Suprapubic skin (tissue), 3 donors: ENCODE measurements around the gene DBR1.

Experiments used
- EP300 ChIP-seq: sonication (generic); formaldehyde crosslinking; IDR thresholded peaks from one replicate; pipeline ENCODE4 v1.6.1; 2017; ENCODE audit warnings: antibody characterized with exemption
- POLR2A ChIP-seq, 2 donors: fragments of 450-650 bp; IDR thresholded peaks; one replicate each; pipeline ENCODE4 v1.6.1; 2017; ENCODE audit warnings: antibody characterized with exemption in 2 of 2, mild to moderate bottlenecking in 2 of 2, moderate library complexity in 2 of 2
- TF ChIP-seq, protein P1 (sequence below), 2 donors: fragments of 200-600 bp in 1 of 2; fragments of 450-650 bp in 1 of 2; sonication (generic) in 1 of 2; IDR thresholded peaks; one replicate each; pipeline ENCODE4 v1.5.1; 2016 to 2019; ENCODE audit warnings: antibody characterized with exemption in 2 of 2, mild to moderate bottlenecking in 1 of 2, moderate library complexity in 1 of 2

DNA sequence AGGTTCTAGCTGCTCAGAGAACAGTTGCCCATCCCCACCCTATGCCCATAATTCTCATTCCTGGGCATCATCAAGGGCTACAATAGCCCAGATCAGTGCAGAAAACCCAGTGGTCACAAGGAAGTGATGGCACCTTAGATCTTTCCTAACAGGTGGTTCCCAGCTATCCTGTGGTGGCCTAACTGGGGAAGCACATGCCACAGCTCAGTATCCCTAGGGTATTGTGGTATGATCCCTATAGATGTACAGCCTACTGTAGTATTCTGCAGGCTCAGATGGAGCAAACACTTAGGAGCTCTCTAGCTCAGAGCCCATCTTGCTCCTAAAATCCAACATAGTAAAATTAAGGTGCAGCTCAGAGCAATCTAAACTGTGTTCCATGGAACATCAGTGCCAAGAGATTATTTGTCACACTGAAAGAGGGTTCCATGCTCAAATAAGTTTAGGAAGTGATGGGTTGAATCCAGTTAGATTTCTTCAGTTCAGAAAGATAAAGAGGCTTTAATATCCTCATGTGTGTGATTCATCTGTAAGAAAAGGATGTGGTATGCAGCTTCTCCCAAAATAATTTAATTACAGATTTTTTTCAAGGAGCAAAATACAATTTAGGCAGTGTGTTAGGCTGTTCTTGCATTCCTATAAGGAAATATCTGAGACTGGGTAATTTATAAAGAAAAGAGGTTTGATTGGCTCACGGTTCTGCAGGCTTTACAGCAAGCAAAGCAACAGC is 46.9 kb downstream of the DBR1 start:
- TF ChIP-seq, protein P1, sequence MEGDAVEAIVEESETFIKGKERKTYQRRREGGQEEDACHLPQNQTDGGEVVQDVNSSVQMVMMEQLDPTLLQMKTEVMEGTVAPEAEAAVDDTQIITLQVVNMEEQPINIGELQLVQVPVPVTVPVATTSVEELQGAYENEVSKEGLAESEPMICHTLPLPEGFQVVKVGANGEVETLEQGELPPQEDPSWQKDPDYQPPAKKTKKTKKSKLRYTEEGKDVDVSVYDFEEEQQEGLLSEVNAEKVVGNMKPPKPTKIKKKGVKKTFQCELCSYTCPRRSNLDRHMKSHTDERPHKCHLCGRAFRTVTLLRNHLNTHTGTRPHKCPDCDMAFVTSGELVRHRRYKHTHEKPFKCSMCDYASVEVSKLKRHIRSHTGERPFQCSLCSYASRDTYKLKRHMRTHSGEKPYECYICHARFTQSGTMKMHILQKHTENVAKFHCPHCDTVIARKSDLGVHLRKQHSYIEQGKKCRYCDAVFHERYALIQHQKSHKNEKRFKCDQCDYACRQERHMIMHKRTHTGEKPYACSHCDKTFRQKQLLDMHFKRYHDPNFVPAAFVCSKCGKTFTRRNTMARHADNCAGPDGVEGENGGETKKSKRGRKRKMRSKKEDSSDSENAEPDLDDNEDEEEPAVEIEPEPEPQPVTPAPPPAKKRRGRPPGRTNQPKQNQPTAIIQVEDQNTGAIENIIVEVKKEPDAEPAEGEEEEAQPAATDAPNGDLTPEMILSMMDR (IDR thresholded peaks at IDR 0.05), result no peak
- TF ChIP-seq EP300 (no peak), POLR2A (IDR thresholded peaks at IDR 0.05) (no peak)
